ENCODE data around the gene DENND6B. TPM values are rescaled to one million over a fixed set of nuclear protein-coding genes. Genes with fewer than 3 reads are reported as not detected.

The DENND6B gene
- polyA plus RNA-seq, 4 donors = 1.9 to 4.5 (median 2.5) TPM

DNA sequence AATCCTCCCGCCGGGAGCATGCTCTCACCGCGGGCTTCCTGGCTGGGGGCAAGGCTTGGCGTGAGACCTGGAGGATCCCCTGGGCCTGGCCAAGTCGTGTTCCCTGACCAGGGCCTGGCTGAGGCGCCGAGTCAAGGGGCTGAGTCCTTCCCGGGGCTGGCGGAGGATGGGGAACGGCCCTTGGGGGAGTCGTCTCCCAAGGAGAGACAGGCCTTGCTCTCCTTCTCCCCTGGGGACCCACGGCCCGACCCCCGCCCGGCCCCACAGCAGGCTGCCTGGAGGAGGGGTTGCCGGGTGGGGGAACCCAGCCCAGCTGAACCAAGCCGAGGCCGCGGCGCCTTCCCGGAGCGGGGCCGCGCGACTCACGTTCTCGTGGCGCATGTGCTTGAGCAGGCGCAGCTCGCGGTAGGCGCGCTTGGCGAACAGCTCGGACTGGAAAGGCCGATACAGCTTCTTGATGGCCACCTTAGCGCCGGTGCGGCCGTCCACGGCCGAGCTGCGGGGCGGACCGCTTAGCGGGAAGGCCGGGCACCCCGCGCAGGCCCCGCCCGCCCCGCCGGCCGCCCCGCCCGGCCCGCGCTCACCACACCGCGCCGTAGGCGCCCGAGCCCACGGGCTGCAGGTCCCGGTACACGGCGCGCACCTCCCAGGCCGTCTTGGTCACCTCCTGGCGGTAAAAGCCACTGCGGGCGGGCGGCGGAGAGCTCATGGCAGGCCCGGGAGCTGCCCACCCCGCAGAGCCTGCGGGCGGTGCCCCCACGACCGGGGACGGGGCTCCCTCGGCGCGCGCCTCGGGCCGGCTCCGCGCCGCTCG is 65.8 kb downstream of the DENND6B start:
- DNase-seq (peak in 1 of 2 donors; percentile 69), FAIRE-seq (no peak)
- H3K4me1 ChIP-seq (ENCODE audit: control insufficient read depth in 3 of 3, insufficient read depth in 2 of 3, low read depth in 1 of 3, low read length in 2 of 3) = peaks cover 0 to 4% (median 0%) of the 10 kb centered on the region in 3 donors
- peaks cover 0 to 2% (median 0%) of the 10 kb centered on the region in 3 donors for H3K36me3 ChIP-seq (ENCODE audit: control insufficient read depth in 3 of 3, insufficient read depth in 2 of 3, low read depth in 1 of 3, low read length in 3 of 3)
- H3K27ac ChIP-seq (ENCODE audit: low read depth in 1 of 3, low read length in 2 of 3) = no peak overlapping the region
- WGBS, 3 donors = 0 to 1% (median 0%) methylated on average over 34 to 92 of the region's 92 CpGs
- peak overlapping the region; percentile 24 to 45 (median 38) for H3K4me3 ChIP-seq (ENCODE audit: low read depth in 1 of 3, low read length in 3 of 3)
- no peaks in the 10 kb centered on the region for H3K9me3 ChIP-seq (ENCODE audit: control insufficient read depth in 2 of 2, insufficient read depth in 1 of 2, low read depth in 1 of 2, low read length in 1 of 2)
- peaks cover 4 to 38% (median 9%) of the 10 kb centered on the region in 3 donors for H3K27me3 ChIP-seq (ENCODE audit: control insufficient read depth in 3 of 3, insufficient read depth in 3 of 3, low read length in 3 of 3)

DNA sequence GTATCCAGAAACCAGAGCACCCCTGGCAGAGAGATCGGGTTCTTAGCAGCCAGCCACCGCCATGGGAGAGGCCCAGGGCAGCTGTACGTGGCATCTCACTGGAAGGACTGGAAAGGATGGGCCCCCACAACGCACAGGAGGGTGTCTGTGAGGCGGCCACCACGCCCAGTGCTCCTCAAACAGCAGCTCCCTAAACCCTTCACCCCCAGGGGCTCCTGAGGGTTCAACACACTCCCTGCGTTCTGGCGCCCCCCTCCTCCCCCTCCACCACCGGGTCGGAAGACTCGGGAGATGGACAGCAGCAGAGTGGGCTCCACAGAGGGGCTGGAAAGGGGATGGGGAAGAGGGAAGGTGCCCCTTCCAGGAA is 66.4 kb downstream of the DENND6B start:
- Histone ChIP-seq H3K4me3 (ENCODE audit: low read depth in 1 of 3, low read length in 3 of 3) (peak overlapping the region in 1 of 3 donors; percentile 24), H3K36me3 (ENCODE audit: control insufficient read depth in 3 of 3, insufficient read depth in 2 of 3, low read depth in 1 of 3, low read length in 3 of 3) (peaks cover 0 to 5% (median 0%) of the 10 kb centered on the region in 3 donors), H3K27ac (ENCODE audit: low read depth in 1 of 3, low read length in 2 of 3) (no peak overlapping the region), H3K27me3 (ENCODE audit: control insufficient read depth in 3 of 3, insufficient read depth in 3 of 3, low read length in 3 of 3) (peaks cover 4 to 36% (median 9%) of the 10 kb centered on the region in 3 donors), H3K4me1 (ENCODE audit: control insufficient read depth in 3 of 3, insufficient read depth in 2 of 3, low read depth in 1 of 3, low read length in 2 of 3) (peaks cover 0 to 4% (median 0%) of the 10 kb centered on the region in 3 donors), H3K9me3 (ENCODE audit: control insufficient read depth in 2 of 2, insufficient read depth in 1 of 2, low read depth in 1 of 2, low read length in 1 of 2) (no peaks in the 10 kb centered on the region)
- FAIRE-seq = no peak
- 0 to 28% (median 19%) methylated on average over 5 to 11 of the region's 11 CpGs for WGBS, 3 donors
- no peak for DNase-seq

DNA sequence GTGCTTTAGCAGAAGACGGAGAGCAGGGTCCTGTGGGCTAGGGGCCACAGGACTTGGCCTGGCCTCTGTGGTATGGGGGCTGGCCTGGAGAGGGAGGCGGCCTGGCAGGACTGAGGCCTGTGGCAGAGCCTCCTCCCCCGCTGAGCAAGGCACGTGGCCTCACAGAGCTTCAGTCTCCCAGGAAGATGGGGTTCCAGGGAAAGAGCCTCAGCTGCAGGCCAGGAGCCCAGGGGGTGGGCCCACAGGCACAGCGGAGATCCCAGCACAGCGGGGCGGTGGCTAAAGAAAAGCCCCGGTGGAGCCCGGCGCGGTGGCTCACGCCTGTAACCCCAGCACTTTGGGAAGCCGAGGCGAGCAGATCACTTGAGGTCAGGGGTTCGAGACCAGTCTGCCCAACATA is 67.5 kb downstream of the DENND6B start:
- peaks cover 0 to 5% (median 0%) of the 10 kb centered on the region in 3 donors for H3K36me3 ChIP-seq (ENCODE audit: control insufficient read depth in 3 of 3, insufficient read depth in 2 of 3, low read depth in 1 of 3, low read length in 3 of 3)

More for the DNA sequence above, 67.5 kb downstream of the DENND6B start:
- Histone ChIP-seq H3K27me3 (ENCODE audit: control insufficient read depth in 3 of 3, insufficient read depth in 3 of 3, low read length in 3 of 3) (peaks cover 4 to 32% (median 9%) of the 10 kb centered on the region in 3 donors), H3K9me3 (ENCODE audit: control insufficient read depth in 2 of 2, insufficient read depth in 1 of 2, low read depth in 1 of 2, low read length in 1 of 2) (no peaks in the 10 kb centered on the region), H3K4me3 (ENCODE audit: low read depth in 1 of 3, low read length in 3 of 3) (no peak overlapping the region), H3K27ac (ENCODE audit: low read depth in 1 of 3, low read length in 2 of 3) (no peak overlapping the region), H3K4me1 (ENCODE audit: control insufficient read depth in 3 of 3, insufficient read depth in 2 of 3, low read depth in 1 of 3, low read length in 2 of 3) (peaks cover 0 to 4% (median 0%) of the 10 kb centered on the region in 3 donors)
- FAIRE-seq = no peak
- no peak for DNase-seq
- 85 to 92% (median 85%) methylated on average over 15 of the region's 15 CpGs for WGBS, 3 donors

Other genes starting within 250 kb of the DENND6B start
- under 1 TPM in 2 of 4 donors, not detected in 2; 0.03 to 0.32 TPM for gene MLC1, start 241.6 kb downstream of the DENND6B start, polyA plus RNA-seq
- 1 to 10 TPM in 1 of 4 donors, under 1 TPM in 1, not detected in 2; 0.19 to 2.1 TPM for gene MOV10L1, start 237.0 kb downstream of the DENND6B start, polyA plus RNA-seq
- under 1 TPM in 2 of 4 donors, not detected in 2; 0.12 to 0.36 TPM for gene PANX2, start 156.3 kb downstream of the DENND6B start, polyA plus RNA-seq
- 10 to 100 TPM; 43.3 to 84.6 (median 66.9) TPM for gene TRABD, start 141.1 kb downstream of the DENND6B start, polyA plus RNA-seq
- gene SELENOO, start 126.0 kb downstream of the DENND6B start, polyA plus RNA-seq = 10 to 100 TPM; 23.6 to 94.6 (median 66.5) TPM
- gene TUBGCP6, start 82.0 kb downstream of the DENND6B start, polyA plus RNA-seq = 10 to 100 TPM; 23.0 to 55.5 (median 39.7) TPM
- 10 to 100 TPM; 15.9 to 53.1 (median 27.5) TPM for gene HDAC10, start 75.7 kb downstream of the DENND6B start, polyA plus RNA-seq
- gene MAPK12, start 65.3 kb downstream of the DENND6B start, polyA plus RNA-seq = 1 to 10 TPM in 3 of 4 donors, under 1 TPM in 1; 0.45 to 7.1 (median 3.6) TPM
- 1 to 10 TPM in 3 of 4 donors, not detected in 1; 2.2 to 7.9 (median 2.4) TPM for gene MAPK11, start 56.6 kb downstream of the DENND6B start, polyA plus RNA-seq
- 100 to 1,000 TPM in 2 of 4 donors, 10 to 100 TPM in 2; 70.3 to 179 (median 95.2) TPM for gene PLXNB2, start 19.4 kb downstream of the DENND6B start, polyA plus RNA-seq
- gene PPP6R2, start 16.3 kb upstream of the DENND6B start, polyA plus RNA-seq = 10 to 100 TPM; 28.6 to 41.2 (median 38.8) TPM
- 10 to 100 TPM; 27.3 to 43.7 (median 35.4) TPM for gene SBF1, start 148.0 kb upstream of the DENND6B start, polyA plus RNA-seq
- 10 to 100 TPM in 2 of 4 donors, 1 to 10 TPM in 2; 2.2 to 14.7 (median 8.7) TPM for gene ADM2, start 154.5 kb upstream of the DENND6B start, polyA plus RNA-seq
- gene MIOX, start 159.8 kb upstream of the DENND6B start, polyA plus RNA-seq = under 1 TPM in 2 of 4 donors, not detected in 2; 0.28 to 0.44 TPM
- gene LMF2, start 180.7 kb upstream of the DENND6B start, polyA plus RNA-seq = 10 to 100 TPM; 37.8 to 52.8 (median 46.9) TPM
- gene NCAPH2, start 181.2 kb upstream of the DENND6B start, polyA plus RNA-seq = 10 to 100 TPM; 29.3 to 45.9 (median 39.8) TPM
- gene SCO2, start 198.6 kb upstream of the DENND6B start, polyA plus RNA-seq = 1 to 10 TPM in 3 of 4 donors, under 1 TPM in 1; 0.92 to 2.7 (median 2.3) TPM
- gene TYMP, start 203.0 kb upstream of the DENND6B start, polyA plus RNA-seq = 100 to 1,000 TPM in 1 of 4 donors, 10 to 100 TPM in 3; 10.7 to 172 (median 90.0) TPM
- under 1 TPM in 2 of 4 donors, not detected in 2; 0.10 to 0.28 TPM for gene KLHDC7B, start 218.9 kb upstream of the DENND6B start, polyA plus RNA-seq
- gene SYCE3, start 235.9 kb upstream of the DENND6B start, polyA plus RNA-seq = under 1 TPM in 1 of 4 donors, not detected in 3; 0.33 TPM

Data from small intestine (tissue), 7 donors.